ENCODE data around the gene CHIC2. TPM values are rescaled to one million over a fixed set of nuclear protein-coding genes. Genes with fewer than 3 reads are reported as not detected.
"Not testable (repeated sequence)": the region's sequence is repeated elsewhere in the genome, so short reads cannot be mapped to it uniquely, and the experiment has no call there.

CHIC2 gene
- total RNA-seq (100 to 1,000 TPM; 113 to 129 TPM), polyA plus RNA-seq (ENCODE audit: insufficient read depth, low read depth, low replicate concordance) (83.4 TPM)
- long read RNA-seq, donor 1, transcript CHIC2-201 (6 exons, 1,194 nt), result major isoform, 28 of 56 reads
- long read RNA-seq, donor 1, partial matches to known transcripts, result 27 of 56 reads
- long read RNA-seq, donor 1, other reads (novel, unspliced or antisense), result 0 of 56 reads
- long read RNA-seq, donor 2, transcript CHIC2-201 (6 exons, 1,194 nt), result major isoform, 18 of 21 reads
- long read RNA-seq, donor 2, partial matches to known transcripts, result 0 of 21 reads
- long read RNA-seq, donor 2, other reads (novel, unspliced or antisense), result 0 of 21 reads

DNA sequence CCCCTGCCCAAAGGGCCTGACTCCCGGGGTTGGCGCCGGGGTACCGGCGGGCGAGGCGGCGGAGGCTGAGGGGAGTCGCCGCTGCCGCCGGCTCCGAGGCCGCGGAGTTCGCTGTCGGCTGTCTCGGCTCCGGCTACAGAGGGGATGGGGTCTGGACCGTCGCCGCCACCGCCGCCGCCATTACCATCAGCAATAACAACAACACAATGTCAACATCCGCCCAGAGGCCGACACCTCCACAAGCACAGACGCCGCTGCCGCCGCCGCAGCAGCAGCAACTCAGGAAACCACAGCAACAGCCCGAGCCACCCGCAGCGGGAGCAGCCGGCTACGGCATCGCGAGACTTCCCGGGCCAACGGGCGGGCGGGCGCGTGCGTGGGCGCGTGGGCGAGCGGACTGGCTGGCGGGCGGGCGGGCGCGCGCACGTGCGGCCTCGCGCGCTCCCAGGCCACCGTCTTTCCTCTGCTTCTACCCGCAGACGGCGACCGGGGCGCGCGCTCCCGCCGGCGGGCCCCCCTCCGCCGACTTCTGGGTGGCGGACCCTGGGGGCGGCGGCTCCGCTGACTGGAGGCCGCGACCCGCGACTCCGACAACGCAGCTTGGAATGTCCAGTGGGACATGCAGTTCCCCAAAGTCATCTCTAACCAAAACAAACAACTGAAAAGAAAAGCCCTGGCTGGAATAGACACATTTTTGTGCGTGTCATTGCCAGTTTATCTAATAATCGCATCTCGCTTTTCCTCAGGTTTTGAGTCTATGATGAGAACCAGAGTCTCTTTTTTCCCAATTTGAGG lies at the start of gene CHIC2:
Gene CHIC2, minus strand, starts transcription at position 289 of the 795 bp plus-strand sequence. CDS start 305 bp downstream, outside the sequence.
- peaks cover 45% of the 10 kb centered on the region for H3K4me1 ChIP-seq
- WGBS, 2 donors, result 0 to 1% methylated on average over 6 to 76 of the region's 87 CpGs
- DNase-seq, result peak; percentile 97

DNA sequence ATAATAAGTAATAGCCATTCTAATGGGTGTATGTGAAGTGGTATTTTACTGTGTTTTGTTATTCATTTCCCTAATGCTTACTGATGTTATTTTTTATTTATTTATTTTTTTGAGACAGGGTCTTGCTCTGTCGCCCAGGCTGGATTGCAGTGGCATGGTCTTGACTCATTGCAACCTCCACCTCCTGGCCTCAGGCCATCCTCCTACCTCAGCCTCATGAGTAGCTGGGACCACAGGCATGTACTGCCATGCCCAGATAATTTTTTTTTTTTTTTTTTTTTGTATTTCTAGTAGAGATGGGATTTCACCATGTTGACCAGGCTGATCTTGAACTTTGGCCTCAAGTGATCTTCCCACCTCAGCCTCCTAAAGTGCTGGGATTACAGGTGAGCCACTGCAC lies 48.8 kb upstream of the CHIC2 start:
- DNase-seq; H3K4me3 ChIP-seq; H3K27ac ChIP-seq; H3K9me3 ChIP-seq; H3K4me1 ChIP-seq; H3K27me3 ChIP-seq; H3K36me3 ChIP-seq (ENCODE audit: low read depth, missing control alignments); intact Hi-C loops (cut with DNase I; ENCODE audit: low total_unique reads): not testable (repeated sequence)
- 97 to 100% methylated on average over 1 of the region's 1 CpG for WGBS, 2 donors

More for the DNA sequence above, at the start of gene CHIC2:
- intact Hi-C loops (cut with DNase I; ENCODE audit: low total_unique reads), result no loop called here
- Histone ChIP-seq H3K27me3 (no peaks in the 10 kb centered on the region), H3K27ac (peak within 1 kb of the TSS; percentile 96 to 100), H3K9me3 (no peaks in the 10 kb centered on the region), H3K4me3 (peak within 1 kb of the TSS; percentile 80 to 98), H3K36me3 (ENCODE audit: low read depth, missing control alignments) (no peaks in the 10 kb centered on the region)
- TF ChIP-seq POLR2A (IDR thresholded peaks at IDR 0.05) (peak; percentile 73), CTCF (IDR thresholded peaks at IDR 0.05) (peak in 2 of 3 experiments; percentile 10 to 12)

DNA sequence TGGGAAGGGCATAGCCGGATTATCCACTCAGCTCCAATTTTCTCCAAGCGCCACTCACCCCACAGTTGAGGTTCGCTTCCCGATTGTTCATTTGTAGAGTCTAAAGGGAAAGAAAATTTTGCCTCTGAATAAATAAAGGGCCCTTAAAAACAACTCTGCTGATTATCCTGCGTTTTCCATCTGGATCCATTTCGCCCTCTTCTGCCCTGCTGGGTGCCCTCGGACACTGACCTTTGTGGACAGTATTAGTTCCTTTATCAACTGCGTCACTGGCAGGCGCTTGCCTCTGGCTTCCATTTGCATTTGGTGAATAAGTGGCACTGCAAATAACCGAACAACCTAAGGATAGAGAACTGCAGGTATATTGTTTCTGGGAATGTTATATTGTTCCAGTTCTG lies 45.6 kb upstream of the CHIC2 start:
- no peaks in the 10 kb centered on the region for H3K27me3 ChIP-seq
- no peak for TF ChIP-seq POLR2A (IDR thresholded peaks at IDR 0.05)
- no peak for TF ChIP-seq CTCF (IDR thresholded peaks at IDR 0.05)

DNA sequence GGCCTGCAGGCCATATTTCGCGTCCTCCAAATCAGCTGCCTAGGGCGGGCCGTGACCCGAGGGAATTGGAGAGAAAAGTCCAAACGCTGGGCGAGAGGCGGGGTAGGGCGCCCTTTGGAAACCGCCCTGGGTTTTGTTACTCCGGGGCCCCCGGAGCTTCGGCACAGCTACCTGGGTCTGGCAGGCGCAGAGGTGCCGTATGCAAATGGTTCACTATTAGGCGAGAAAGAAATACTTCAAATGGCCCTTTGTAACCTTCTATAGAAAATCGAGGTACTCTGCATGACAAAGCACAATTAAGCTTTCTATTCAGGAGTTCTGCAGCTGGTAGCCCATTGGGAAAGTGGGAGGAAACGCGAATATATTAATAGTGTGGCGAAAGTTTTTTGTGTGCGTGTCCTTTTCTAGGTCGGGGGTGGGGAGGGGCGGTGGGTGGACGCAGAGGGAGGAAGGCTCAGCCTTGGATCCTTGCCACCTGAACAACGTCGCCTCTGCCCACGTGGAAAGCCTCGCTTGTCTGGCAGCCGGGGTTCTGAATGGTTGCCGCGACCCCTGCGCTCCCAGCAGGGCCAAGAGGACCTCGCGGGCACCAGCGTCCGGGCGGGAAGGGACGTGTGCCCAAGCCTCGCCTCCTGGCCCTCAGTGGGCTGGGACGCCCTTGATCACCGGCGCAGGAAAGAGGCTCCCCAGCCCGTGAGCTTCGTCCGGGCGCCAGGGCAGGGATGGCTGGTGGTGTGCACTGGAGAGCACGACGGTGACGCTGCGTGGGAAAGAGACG lies 45.0 kb upstream of the CHIC2 start:
- Histone ChIP-seq H3K4me3 (peak overlapping the region in 1 of 2 donors; percentile 15), H3K9me3 (no peaks in the 10 kb centered on the region), H3K36me3 (ENCODE audit: low read depth, missing control alignments) (no peaks in the 10 kb centered on the region), H3K27ac (no peak overlapping the region), H3K4me1 (peaks cover 9% of the 10 kb centered on the region), H3K27me3 (no peaks in the 10 kb centered on the region)
- WGBS, 2 donors, result 18 to 23% methylated on average over 34 to 51 of the region's 51 CpGs
- intact Hi-C loops (cut with DNase I; ENCODE audit: low total_unique reads), result no loop called here
- TF ChIP-seq CTCF (IDR thresholded peaks at IDR 0.05) (no peak), POLR2A (IDR thresholded peaks at IDR 0.05) (no peak)
- DNase-seq, result no peak

More for the DNA sequence above, 45.6 kb upstream of the CHIC2 start:
- no peaks in the 10 kb centered on the region for H3K9me3 ChIP-seq
- H3K4me1 ChIP-seq, result peaks cover 9% of the 10 kb centered on the region
- H3K36me3 ChIP-seq (ENCODE audit: low read depth, missing control alignments), result no peaks in the 10 kb centered on the region
- H3K4me3 ChIP-seq, result peak overlapping the region in 1 of 2 donors; percentile 15
- intact Hi-C loops (cut with DNase I; ENCODE audit: low total_unique reads), result no loop called here
- no peak for DNase-seq
- H3K27ac ChIP-seq, result no peak overlapping the region
- WGBS, 2 donors, result 21 to 37% methylated on average over 10 of the region's 10 CpGs
